Measurements from ENCODE around the gene TBRG4.

The TBRG4 gene

DNA sequence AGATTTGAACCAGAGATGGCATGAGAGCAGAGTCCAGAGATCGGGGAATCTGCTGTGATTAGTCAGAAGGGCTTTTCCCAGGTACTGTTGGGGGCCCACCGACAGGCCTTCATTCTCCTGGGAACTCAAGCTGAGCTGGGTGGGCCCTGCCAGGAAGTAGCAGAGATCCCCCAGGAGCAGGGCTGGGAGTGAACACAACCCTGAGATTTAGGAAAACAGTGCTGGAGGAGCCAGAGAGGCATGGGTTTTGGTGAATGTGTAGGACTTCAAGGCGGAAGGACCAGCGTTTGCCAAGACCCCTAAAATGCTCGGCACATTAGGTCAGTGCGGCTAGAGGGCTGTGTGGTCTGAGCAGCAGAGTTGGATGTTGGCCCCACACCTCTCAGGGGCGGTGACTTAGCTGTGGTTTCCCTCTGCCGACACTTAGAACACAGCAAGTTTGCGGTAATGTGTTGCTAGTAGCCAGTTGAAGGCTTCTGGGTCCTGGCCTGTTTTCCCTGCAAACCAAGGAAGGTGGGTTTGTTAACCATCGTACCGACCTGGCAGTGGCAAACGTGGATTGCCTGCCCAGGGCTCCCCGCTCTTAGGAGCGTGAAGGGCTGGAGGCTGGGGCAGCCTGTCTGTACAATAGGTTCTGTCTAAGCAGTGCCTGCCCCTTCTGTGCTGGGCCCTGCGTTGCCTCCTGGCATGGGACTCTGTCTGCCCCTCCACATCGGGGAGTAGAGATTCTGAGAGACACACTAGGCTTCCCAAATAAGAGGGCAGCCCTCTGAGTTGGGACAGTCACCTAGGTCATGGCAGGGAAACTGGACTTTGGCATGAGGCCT lies 36.8 kb downstream of the TBRG4 start:
- no peak for DNase-seq (ENCODE audit: low spot score)

DNA sequence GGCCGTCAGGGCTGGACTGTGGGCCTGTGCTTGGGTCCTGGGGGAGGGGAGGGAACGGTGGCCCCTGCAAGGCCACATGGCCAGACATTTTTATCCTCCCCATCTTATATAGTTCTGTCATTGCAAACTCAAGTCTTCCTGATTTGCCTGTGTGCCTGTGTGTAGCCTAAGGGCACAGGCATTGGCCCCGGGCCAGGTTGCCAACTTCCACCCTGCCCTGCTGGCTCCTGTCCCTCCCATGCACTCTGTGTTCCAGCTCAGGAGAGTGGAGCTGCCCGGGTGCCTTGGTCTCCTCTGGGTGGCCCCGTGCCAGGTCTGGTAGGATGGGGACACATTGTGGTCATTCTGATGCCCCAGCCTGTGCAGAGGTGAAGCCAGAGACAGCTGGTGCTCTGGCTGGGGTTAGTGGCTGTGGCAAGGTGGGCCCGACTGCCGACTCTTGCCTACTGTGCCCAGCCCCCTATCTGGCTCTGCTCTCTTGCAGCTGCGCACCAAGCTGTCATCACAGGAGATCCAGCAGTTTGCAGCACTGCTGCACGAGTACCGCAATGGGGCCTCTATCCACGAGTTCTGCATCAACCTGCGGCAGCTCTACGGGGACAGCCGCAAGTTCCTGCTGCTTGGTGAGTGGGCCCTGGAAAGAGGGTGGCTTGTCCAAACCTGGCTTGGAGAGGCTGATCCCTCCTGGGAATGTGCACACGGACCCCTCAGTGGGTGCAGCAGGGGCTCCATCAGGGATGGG lies 37.5 kb downstream of the TBRG4 start:
- no peak for DNase-seq (ENCODE audit: low spot score)

DNA sequence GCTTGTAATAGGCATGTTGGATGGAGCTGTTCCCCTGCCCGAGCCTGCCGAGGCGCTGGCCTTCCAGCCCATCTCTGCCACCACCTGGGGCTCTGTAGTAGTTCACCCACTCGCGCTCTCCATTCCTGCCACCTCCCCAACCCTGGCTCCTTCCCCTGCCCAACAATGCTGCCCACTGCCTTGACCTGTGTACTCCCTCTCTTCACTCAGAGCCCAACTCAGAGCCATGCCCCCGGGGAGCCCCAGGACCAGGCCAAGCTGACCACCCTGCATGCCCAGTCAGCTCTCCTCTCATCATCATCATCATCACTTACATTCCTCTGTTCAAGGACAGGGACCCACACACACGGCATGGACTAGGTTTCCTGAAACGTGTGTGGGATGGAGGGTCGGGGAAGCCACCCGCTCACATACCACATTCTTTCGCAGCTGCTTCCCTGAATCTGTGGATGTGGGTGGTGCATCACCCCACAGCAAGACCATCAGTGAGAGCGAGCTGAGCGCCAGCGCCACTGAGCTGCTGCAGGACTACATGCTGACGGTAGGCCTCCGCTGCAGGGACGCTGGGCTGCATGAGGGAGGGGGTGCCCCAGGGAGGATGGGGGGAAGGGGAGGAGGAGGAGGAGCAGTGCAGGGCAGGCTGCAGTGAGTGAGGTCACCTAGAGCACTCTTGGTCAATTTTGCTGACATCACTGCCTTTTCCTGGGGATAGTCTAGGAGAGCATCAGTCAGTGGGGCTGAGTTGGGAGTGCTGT lies 38.3 kb downstream of the TBRG4 start:
- peak; percentile 42 for DNase-seq (ENCODE audit: low spot score)

DNA sequence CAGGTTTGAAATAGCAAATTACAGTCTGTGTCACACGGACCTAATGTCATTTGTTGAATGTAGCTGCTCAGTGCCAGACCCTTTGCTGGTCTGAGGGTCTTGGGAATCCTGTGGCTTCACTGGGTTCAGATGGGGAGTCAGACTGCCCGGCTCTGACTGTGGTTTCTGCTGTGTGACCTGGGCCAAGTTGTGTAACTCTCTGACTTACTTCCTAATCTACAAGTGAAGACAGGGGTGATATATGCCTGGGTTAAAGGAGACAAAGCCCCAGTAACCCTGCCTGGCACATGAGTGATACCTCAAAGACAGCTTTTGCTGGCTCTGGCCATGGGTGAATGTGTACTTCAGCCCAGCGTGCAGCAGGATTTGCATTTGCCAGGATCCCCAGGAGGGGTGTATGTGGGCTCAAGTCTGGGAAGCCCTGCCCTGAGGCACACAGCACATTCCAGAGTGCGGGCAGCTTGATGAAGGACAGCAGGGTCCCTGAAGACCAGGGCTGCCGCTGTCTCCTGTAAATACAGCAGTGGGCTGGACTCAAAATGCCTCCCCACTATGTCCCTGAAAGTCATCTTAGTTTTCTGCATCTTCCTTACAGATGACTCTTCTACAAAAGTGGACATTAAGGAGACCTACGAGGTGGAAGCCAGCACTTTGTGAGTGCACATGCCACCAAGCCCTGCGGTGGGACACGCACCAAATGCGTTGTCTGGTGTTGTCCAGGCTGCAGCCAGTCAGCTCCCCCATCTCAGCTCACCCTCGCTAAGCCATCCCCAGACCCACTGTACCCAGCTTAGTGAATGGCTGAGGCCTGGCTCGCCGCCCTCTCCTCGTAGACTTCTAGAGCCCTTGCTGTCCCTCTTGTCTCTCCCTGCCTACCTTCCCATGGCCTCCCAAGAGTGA lies 39.1 kb downstream of the TBRG4 start:
- peak; percentile 43 for DNase-seq (ENCODE audit: low spot score)

DNA sequence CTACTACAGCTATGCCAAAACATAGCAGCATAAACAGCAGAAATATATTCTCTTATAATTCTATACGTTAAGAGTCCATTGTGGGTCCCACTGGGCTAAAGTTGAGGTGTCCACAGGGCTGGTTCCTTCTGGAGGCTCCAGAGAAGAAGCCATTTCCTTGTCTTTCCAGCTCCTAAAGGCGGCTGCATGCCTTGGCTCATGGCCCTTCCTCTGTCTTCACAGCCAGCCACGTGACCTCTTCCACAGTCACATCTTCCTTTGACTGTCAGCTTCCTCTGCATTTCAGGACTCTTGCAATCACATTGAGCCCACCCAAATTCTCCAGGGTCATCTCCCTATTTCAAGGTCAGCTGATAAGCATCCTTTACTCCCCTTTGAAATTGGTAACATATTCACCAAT lies 40.0 kb downstream of the TBRG4 start:
- no peak for DNase-seq (ENCODE audit: low spot score)

DNA sequence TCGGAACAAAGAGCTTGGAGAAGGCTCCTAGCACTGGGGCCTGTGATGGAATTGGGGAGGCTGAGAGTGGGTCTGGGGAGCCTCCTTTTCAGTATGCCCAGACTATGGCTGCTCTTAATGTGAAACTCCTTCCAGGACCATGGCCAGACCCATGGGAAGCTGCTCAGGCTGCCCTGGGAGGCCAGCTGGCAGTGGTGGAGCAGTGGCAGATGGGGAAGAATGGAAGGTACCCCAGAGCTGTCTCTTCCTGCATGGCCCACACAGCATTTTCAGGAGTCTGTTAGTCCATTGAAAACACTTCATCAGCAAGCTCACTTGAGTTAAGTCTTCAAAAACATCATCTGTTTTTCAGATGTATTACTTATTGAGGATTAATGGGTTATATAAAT lies 41.2 kb downstream of the TBRG4 start:
- DNase-seq (ENCODE audit: low spot score) = no peak

DNA sequence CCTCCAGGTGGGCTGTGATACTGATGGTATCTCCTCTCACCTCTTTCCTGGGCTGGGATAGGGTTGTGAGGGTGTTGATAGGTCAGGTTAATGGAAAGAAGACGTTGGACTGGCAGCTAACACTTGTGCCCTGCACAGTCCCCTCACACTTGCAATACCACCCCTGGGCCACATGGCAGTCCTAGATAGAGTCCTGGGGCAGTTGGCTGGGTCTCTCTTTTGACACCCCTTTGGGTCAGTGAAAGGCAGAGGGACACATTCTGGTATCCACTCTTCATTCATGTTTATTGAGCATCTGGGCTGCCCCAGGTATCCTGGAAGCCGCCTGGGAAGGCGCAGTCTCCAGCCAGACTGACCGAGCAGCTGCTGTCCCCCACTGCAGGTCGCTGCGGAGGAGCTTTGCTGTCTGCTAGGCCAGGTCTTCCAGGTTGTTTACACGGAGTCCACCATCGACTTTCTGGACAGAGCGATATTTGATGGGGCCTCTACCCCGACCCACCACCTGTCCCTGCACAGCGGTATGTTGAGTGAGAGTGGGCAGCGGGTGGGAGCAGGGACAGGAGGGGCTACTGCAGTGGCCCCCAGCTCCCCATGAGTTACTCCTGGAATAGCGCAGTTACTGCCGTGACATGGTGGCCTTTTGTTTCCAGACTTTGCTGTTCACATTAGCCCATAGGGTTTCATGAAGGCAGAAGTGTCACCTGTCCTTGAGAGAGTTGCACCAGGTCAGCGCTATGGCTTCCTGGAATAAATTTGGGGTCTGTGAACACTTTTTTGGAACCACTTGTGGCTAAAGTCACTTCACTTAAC lies 41.8 kb downstream of the TBRG4 start:
- DNase-seq (ENCODE audit: low spot score) = no peak

DNA sequence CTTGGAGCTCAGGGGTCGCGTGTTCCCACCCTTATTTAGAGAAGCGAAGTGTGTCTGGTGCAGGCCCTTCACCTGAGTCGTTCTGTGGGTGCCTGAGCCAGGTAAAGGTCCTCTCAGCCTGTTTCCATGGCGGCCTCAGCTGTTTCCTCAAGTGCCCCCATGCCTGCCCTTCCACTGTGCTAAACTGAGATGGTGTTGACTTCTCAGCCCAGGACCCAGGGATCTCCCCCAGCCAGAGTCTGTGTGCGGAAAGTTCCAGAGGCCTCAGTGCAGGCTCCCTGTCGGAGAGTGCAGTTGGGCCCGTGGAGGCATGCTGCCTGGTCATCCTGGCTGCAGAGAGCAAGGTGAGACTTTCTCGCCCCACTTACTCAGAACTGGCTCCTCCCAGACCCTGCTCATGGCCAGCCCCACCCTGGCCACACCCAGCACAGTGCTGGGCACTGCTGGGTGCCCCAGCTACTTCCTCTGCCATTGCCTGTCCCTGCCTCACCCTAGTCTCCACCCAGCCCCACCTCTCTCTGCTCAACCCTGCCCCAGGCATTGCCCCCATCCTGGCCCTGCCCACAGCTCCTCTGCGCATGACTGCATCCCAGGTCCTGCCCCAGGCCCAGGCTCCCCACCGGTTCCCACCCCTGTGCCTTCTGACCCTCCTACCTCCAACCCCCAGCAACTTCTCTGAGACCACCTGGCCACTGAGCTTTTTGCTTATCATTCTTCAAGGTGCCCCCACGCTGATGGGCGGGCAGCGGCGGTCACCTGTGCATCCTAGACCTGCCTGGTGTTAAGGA lies 43.1 kb downstream of the TBRG4 start:
- DNase-seq (ENCODE audit: low spot score) = no peak

DNA sequence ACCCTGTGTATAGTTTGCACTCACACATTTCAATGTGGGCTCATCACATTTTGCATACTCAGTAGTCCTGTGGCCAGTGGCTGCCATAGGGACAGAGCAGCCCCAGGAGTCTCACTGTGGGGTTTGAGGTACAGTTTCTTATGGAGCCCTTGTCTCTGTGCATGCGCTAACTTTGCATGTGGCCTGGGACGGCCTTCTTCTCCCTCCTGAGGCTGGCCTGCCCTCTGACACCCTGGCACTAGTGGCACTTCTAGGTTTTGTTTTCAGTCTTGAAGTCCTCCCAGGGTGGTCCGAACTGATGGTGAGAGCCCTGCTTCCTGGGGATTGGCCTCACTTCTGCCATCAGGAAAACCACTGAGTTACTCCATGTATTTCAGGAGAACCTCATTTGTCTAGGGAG lies 43.9 kb downstream of the TBRG4 start:
- DNase-seq (ENCODE audit: low spot score) = no peak

DNA sequence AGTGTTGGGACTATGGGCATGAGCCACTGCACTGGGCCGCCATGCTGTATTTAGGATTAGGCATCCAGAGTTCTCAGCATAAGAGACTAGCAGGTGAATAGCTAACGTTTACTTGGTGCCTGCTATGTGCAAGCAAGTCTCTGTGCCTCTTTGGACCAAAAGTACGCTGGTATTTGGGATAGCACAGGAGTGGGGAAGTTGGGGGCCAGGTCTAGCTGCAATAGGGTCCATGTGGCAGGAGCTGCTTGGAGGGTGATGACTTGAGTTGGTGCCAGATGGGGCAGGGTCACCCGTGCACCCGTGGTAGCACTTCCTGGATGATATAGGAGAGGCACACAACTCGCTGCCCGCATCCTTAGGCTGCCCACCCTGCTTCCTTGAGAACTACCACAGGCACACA lies 45.1 kb downstream of the TBRG4 start:
- no peak for DNase-seq (ENCODE audit: low spot score)

DNA sequence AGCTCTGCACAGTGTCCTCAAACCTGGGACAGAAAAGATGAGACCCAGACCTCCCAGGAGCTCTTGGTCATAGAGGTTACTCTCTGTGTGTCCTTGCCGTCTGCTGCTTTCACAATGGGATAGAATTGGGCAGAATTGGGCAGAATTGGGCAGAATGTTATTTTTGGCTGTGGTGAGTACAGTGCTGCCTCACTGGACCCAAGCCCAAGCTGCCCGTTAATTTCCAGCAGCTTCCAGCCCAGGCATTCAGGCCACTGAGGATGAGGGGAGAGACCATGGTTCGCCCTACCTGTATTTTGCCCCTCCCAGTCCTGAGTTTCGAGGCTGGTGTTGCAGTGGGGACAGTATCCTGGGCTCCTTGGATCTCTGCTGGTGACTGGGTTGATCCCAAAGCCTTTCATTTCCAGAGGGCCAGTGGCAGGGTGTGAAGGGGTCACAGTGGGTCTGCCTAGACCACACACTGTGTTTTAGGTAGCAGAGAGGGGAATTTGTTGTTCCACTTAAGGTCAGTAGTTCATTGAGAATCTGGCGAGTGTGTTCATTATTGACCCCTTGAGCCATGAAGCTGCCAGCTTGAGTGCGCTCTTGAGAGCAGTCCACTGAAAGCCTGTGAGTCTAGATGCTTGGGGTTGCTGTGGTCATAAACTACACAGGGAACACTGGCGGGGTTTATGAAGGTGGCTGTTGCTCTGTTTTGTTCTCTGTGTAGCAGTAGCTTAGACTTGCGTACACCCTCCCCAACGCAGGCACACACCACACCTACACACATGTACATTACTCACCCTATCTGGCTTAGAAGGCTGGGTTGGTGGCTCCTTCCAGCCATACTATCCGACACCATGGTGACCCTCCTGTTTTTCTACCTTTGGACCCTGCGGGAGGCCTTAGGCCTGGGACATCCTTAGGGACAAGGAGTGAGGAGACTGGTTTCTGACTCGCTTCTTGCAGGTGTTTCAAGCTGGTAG lies 46.2 kb downstream of the TBRG4 start:
- no peak for DNase-seq (ENCODE audit: low spot score)

DNA sequence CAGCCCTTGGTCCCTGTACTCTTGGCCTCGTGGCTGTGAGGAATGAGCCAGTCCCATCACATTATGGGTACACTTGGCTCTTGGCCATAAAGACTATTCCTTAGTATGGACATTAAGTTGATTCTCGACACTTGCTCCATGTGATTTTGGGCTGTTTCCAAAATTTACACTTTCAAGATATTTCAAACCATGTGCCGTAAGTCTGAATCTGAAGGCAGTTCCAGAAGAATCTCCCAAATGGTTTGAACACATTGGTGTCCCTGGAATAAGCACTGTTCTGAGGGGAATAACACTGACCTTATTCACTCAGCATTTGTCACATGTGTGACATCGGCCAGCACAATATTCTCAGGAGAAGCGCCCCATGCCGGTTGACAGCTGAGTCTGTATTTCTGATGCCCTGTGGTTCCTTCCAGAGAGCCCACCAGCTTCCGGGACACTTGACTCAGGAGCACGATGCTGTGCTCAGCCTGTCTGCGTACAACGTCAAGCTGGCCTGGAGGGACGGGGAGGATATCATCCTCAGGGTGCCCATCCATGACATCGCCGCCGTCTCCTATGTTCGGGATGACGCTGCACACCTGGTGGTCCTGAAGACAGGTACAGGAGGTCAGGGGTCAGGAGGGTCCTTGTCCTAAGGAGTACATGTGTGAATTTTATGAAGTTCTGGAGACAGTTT lies 47.3 kb downstream of the TBRG4 start:
- DNase-seq (ENCODE audit: low spot score) = no peak

DNA sequence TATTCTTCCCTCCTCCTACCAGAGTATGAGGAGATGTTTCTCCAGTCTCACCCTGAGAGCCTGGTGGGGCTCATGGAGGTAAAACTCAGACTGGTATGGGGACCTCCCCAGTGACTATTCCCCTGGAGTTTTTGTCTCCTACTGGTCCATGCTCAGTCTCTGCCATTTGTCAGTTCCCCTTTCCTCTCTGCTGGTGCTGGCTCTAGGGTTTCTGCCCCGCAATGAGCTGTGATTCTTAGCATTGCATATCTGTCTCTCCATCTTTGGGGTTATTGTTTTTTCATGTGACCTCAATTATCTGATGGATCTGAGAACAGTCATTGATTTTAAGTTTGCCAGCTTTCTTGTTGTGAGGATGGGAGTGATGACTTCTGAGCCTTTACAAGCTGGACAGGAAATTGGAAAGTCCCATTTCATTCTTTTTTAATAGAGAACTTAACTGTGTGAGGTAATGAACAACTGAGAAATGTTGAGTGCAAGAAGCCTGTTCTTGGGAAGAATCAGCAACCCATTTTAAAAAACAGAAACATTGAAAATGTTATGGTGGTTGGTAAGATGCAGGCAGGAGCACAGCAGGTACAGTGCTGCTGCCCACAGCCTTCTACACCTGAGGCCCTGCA lies 49.6 kb downstream of the TBRG4 start:
- no peak for DNase-seq (ENCODE audit: low spot score)

DNA sequence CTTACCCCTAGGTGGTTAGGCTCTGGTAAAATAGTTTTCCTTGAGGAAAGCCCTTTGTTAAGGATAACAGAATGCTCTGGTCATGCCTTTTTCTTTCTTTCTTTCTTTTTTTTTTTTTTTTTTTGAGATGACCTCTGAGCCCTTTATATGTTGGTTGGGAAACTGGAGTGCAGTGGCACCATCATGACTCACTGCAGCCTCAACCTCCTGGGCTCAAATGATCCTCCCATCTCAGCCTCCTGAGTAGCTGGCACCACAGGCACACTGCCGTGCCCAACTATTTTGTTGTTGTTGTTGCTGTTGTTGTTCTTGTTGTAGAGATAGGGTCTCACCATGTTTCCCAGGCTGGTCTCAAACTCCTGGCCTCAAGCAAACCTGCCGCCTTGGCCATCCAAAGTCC lies 50.1 kb downstream of the TBRG4 start:
- DNase-seq (ENCODE audit: low spot score) = no peak

DNA sequence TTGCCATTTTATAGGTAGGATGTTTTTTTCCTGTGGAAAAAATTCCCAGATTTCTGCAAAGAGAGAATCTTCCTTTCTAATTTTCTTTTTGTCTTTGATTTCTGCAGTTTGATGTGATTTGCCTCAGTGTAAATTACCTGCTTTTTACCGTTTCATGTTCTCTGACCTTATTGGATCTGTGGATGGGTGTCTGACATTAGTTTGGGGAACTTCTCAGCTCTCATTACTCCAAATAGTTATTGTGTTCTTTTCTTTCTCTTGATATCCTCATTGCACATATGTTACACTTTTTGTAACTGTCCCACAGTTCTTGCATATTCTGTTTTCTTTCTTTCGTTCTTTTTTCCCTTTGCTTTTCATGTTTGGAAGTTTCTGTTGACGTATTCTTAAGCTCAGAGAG lies 51.2 kb downstream of the TBRG4 start:
- no peak for DNase-seq (ENCODE audit: low spot score)

DNA sequence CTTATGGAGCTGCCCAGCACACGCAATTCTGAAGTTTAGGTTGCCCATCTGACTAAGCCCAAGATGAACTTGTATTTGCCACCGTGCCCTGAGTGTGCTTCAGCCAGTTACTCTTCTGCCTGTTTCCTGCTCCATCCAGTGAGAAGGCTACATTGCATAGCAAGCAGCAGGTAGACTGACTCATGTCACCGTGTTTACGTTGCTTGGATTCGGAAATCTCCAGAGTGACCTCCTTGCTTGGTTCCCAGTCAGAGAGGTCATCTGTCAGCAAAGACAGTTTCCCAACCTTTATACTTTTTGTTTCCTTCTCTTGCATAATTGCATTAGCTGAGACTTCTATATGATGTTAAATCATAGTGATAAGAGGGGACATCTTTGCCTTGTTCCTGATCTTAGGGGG lies 53.6 kb downstream of the TBRG4 start:
- no peak for DNase-seq (ENCODE audit: low spot score)

DNA sequence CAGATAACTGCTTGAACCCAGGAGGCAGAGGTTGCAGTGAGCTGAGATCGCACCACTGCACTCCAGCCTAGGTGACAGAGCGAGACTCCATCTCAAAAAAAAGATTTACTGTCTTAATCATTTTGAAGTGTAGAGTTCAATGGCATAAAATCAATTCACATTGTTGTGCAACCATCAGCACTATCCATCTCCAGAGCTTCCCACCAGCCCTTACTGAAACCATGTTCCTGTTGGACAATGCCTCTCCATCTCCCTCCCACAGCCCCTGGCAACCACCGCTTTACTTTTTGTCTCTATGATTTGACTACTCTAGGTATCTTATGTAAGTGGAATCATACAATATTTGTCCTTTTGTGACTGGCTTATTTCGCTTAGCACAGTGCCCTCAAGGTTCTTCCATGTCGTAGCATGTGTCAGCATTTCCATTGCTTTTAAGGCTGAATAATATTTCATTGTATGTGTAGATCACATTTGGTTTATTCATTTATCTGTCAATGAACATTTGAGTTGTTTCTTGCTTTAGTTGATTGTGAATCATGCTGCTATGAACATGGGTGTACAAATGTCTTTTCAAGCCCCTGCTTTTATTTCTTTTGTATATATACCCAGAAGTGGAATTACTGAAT lies 55.8 kb downstream of the TBRG4 start:
- DNase-seq (ENCODE audit: low spot score) = no peak
